ENCODE results near the gene PRSS8.

DNA sequence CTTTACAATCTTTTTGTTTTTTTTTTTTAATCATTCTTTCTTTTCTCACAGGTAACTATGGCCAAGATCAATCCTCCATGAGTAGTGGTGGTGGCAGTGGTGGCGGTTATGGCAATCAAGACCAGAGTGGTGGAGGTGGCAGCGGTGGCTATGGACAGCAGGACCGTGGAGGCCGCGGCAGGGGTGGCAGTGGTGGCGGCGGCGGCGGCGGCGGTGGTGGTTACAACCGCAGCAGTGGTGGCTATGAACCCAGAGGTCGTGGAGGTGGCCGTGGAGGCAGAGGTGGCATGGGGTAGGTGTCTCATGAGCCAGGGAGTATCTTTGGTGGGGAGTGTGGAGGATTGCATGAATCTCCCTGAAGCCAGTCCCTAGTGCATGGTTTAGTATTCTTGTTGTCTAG, 49.4 kb upstream of the PRSS8 start:
- TF ChIP-seq CTCF (conservative IDR thresholded peaks at IDR 0.05) (no peak), ZFX (IDR thresholded peaks at IDR 0.05) (no peak)

Data from C4-2B (cell line).